Measurements from ENCODE around the gene HMGB4. TPM values are rescaled to one million over a fixed set of nuclear protein-coding genes. Genes with fewer than 3 reads are reported as not detected.

HMGB4 gene
- total RNA-seq, 2 experiments from 2014 or later: not detected

DNA sequence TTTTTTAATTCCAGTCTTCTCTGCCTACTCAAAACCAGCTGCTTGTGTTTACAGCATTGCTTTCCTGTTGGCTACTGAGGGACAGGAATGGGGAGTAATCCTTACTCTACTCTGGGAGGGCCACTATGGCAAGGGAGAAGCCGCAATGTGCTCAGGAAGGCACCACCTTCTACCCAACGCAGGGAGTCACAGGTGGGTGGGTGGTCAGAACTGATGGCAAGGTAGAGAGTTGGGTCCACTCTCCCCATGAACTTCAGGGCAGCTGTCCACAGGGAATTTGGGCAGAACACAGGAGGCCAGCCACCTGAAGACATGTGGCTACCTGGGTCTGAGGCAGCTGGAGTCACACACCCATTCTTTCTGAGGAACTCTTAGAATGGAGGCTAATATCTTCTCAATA, 40.5 kb upstream of the HMGB4 start:
- H3K36me3 ChIP-seq (ENCODE audit: insufficient read depth, low read length): no peaks in the 10 kb centered on the region
- Mint-ChIP-seq H3K27me3 (peaks cover 27% of the 10 kb centered on the region), H3K4me1 (ENCODE audit: low read depth) (no peaks in the 10 kb centered on the region), H3K36me3 (ENCODE audit: low read depth) (no peaks in the 10 kb centered on the region), H3K27ac (no peak overlapping the region), H3K4me3 (no peak overlapping the region), H3K9me3 (no peaks in the 10 kb centered on the region)
- ChIA-PET POLR2A (no interaction called here), CTCF (no interaction called here)
- DNase-seq: no peak
- H3K27ac ChIP-seq (ENCODE audit: low read depth in 1 of 2, low read length in 2 of 2): no peak overlapping the region
- intact Hi-C loops (cut with DNase I, micrococcal nuclease): no loop called here
- H3K4me1 ChIP-seq (ENCODE audit: insufficient read depth, low read length): no peaks in the 10 kb centered on the region
- no peak overlapping the region for H3K4me3 ChIP-seq (ENCODE audit: low read length)
- H3K9me3 ChIP-seq (ENCODE audit: control insufficient read depth in 1 of 2, insufficient read depth in 1 of 2, low read length in 2 of 2): peaks cover 0 to 14% of the 10 kb centered on the region in 2 experiments
- no peak for ATAC-seq (ENCODE audit: poor library complexity)
- TF ChIP-seq, protein P1, sequence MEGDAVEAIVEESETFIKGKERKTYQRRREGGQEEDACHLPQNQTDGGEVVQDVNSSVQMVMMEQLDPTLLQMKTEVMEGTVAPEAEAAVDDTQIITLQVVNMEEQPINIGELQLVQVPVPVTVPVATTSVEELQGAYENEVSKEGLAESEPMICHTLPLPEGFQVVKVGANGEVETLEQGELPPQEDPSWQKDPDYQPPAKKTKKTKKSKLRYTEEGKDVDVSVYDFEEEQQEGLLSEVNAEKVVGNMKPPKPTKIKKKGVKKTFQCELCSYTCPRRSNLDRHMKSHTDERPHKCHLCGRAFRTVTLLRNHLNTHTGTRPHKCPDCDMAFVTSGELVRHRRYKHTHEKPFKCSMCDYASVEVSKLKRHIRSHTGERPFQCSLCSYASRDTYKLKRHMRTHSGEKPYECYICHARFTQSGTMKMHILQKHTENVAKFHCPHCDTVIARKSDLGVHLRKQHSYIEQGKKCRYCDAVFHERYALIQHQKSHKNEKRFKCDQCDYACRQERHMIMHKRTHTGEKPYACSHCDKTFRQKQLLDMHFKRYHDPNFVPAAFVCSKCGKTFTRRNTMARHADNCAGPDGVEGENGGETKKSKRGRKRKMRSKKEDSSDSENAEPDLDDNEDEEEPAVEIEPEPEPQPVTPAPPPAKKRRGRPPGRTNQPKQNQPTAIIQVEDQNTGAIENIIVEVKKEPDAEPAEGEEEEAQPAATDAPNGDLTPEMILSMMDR (IDR thresholded peaks at IDR 0.05): no peak
- peaks cover 2 to 4% of the 10 kb centered on the region in 2 experiments for H3K27me3 ChIP-seq (ENCODE audit: control insufficient read depth in 1 of 2, insufficient read depth in 2 of 2, low read length in 2 of 2)

DNA sequence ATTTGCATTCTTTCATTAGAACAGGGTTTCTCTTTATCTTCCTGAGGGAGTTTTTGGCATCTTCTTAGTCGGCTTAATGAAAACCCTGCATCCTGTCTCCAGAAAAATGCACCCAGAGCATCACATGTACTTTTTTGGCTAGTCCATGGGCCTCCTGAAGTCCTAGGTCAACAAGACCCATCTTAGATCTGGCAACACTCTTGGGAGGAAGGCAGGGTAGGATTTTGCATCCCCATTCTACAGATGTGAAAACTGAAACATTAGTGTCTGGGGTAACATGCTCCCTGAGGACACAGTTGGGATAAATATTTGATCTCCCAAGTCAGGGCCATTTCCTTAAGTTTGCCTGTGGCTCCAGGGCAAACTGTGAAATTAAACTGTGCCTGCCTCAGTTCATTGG, 40.0 kb upstream of the HMGB4 start:
- no peaks in the 10 kb centered on the region for H3K36me3 ChIP-seq (ENCODE audit: insufficient read depth, low read length)
- intact Hi-C loops (cut with DNase I, micrococcal nuclease): no loop called here
- Mint-ChIP-seq H3K27me3 (peaks cover 27% of the 10 kb centered on the region), H3K36me3 (ENCODE audit: low read depth) (no peaks in the 10 kb centered on the region), H3K27ac (no peak overlapping the region), H3K4me1 (ENCODE audit: low read depth) (no peaks in the 10 kb centered on the region), H3K4me3 (no peak overlapping the region), H3K9me3 (no peaks in the 10 kb centered on the region)
- H3K4me3 ChIP-seq (ENCODE audit: low read length): no peak overlapping the region
- ATAC-seq (ENCODE audit: poor library complexity) (no peak), DNase-seq (no peak)
- ChIA-PET CTCF (no interaction called here), POLR2A (no interaction called here)
- H3K27me3 ChIP-seq (ENCODE audit: control insufficient read depth in 1 of 2, insufficient read depth in 2 of 2, low read length in 2 of 2): peaks cover 2 to 4% of the 10 kb centered on the region in 2 experiments
- TF ChIP-seq, protein P1 (IDR thresholded peaks at IDR 0.05): no peak
- H3K27ac ChIP-seq (ENCODE audit: low read depth in 1 of 2, low read length in 2 of 2): no peak overlapping the region
- no peaks in the 10 kb centered on the region for H3K4me1 ChIP-seq (ENCODE audit: insufficient read depth, low read length)
- peaks cover 0 to 15% of the 10 kb centered on the region in 2 experiments for H3K9me3 ChIP-seq (ENCODE audit: control insufficient read depth in 1 of 2, insufficient read depth in 1 of 2, low read length in 2 of 2)

DNA sequence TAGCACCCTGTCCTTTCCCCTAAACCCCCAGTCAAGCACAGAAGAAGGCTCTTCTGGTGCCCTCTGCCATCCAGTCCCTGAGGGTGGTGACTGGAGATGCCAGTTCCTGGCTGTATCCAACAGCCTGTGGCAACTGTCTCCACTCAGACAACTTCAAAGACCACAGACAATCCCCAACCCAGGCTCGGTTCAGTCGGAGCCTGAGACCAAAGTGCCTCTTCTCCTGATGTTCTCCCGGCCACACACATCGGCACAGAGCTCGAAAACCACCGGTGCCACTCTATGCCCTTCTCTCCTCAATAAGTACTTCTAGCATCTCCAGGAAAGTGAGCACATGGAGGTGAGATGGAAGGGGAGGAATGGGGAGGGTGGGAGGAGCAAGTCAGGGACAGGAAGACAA, 39.6 kb upstream of the HMGB4 start:
- Mint-ChIP-seq H3K4me3 (no peak overlapping the region), H3K27ac (no peak overlapping the region), H3K4me1 (ENCODE audit: low read depth) (no peaks in the 10 kb centered on the region), H3K27me3 (peaks cover 27% of the 10 kb centered on the region), H3K9me3 (no peaks in the 10 kb centered on the region), H3K36me3 (ENCODE audit: low read depth) (no peaks in the 10 kb centered on the region)
- no peaks in the 10 kb centered on the region for H3K4me1 ChIP-seq (ENCODE audit: insufficient read depth, low read length)
- peaks cover 2 to 4% of the 10 kb centered on the region in 2 experiments for H3K27me3 ChIP-seq (ENCODE audit: control insufficient read depth in 1 of 2, insufficient read depth in 2 of 2, low read length in 2 of 2)
- intact Hi-C loops (cut with DNase I, micrococcal nuclease): no loop called here
- peaks cover 0 to 15% of the 10 kb centered on the region in 2 experiments for H3K9me3 ChIP-seq (ENCODE audit: control insufficient read depth in 1 of 2, insufficient read depth in 1 of 2, low read length in 2 of 2)
- H3K36me3 ChIP-seq (ENCODE audit: insufficient read depth, low read length): no peaks in the 10 kb centered on the region
- POLR2A ChIA-PET: no interaction called here
- DNase-seq (no peak), ATAC-seq (ENCODE audit: poor library complexity) (no peak)
- TF ChIP-seq, protein P1 (IDR thresholded peaks at IDR 0.05): no peak
- no peak overlapping the region for H3K27ac ChIP-seq (ENCODE audit: low read depth in 1 of 2, low read length in 2 of 2)
- CTCF ChIA-PET: no interaction called here
- H3K4me3 ChIP-seq (ENCODE audit: low read length): no peak overlapping the region

Data from CD4-positive, alpha-beta T cell (primary cell).